Large intestine (tissue), 3 donors: ENCODE data around the gene LCOR. TPM values are rescaled to one million over a fixed set of nuclear protein-coding genes. Genes with fewer than 3 reads are reported as not detected.

ENCODE experiments used
- DNase-seq, 2 donors: peaks; one replicate each; pipeline versions ENCODE4 v3.0.0 to v3.0.0-alpha.2; 2013
- H3K27ac ChIP-seq: one replicate; pipeline ENCODE4 v1.5.1; 2013; ENCODE audit warnings: low read length
- H3K27me3 ChIP-seq: 2 replicates; pipeline ENCODE4 v1.6.1; 2013; ENCODE audit warnings: low read length; ENCODE audit not compliant: control insufficient read depth, insufficient read depth
- H3K36me3 ChIP-seq: 2 replicates; pipeline ENCODE4 v1.6.1; 2013; ENCODE audit warnings: low read length; ENCODE audit not compliant: control insufficient read depth, insufficient read depth
- H3K4me1 ChIP-seq: one replicate; pipeline ENCODE4 v1.6.1; 2013; ENCODE audit warnings: low read length; ENCODE audit not compliant: control insufficient read depth, insufficient read depth
- H3K4me3 ChIP-seq: one replicate; pipeline ENCODE4 v1.5.1; 2013; ENCODE audit warnings: low read length
- H3K9me3 ChIP-seq: one replicate; pipeline ENCODE4 v1.6.1; 2013; ENCODE audit warnings: mild to moderate bottlenecking, low read depth, low read length, moderate library complexity; ENCODE audit not compliant: control insufficient read depth
- WGBS: methylation state at CpG from one replicate; pipeline ENCODE4 v1.1.5; 2013; ENCODE audit warnings: low lambda C conversion rate; ENCODE audit not compliant: insufficient coverage; 5-methylcytosine and 5-hydroxymethylcytosine counted together
- polyA plus RNA-seq: library from polyadenylated mRNA; unstranded; fragments of 120-200 nt; gene quantifications from one replicate; pipeline ENCODE4 v1.2.1, GENCODE V29; 2013

The LCOR gene
- polyA plus RNA-seq, 1 donor: 46.1 TPM

DNA sequence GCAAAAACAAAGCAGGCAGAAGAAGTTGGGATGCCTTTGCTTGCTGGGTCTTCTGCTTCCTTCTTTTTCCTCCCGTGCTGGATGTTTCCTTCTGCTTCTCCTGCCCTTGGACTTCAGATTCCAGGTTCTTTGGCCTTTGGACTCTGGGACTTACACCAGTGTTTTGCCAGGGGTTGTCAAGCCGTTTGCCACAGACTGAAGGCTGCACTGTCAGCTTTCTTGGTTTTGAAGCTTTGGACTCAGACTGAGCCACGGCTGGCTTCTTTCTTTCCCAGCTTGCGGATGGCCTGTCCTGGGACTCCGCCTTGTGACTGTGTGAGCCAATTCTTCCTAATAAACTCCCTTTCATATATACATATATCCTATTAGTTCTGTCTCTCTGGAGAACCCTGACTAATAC lies 11.3 kb upstream of the LCOR start:
- H3K36me3 ChIP-seq: no peaks in the 10 kb centered on the region

DNA sequence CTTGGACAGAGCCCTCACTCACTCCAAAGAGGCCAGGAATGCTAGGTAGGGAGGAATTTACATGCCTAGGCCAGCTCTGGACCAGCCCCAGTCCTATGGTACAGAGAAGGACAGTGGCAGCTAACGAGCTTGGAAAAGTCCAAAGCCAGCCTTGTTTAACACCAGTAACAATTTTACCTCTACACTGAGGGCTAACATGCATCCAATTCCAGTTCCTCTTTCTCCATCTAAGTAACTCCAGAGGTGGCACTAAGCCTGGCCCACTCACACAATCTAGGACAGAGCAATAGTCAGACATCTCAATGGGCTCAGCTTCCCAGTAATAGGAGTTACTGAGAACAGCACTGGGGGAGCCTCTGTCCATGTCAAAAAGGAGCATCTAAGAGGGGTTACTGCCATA lies 5.7 kb upstream of the LCOR start:
- Histone ChIP-seq H3K36me3 (no peaks in the 10 kb centered on the region), H3K27ac (no peak overlapping the region), H3K9me3 (no peaks in the 10 kb centered on the region), H3K27me3 (no peaks in the 10 kb centered on the region), H3K4me3 (no peak overlapping the region), H3K4me1 (peaks cover 6% of the 10 kb centered on the region)
- no CpG with 5 or more reads among the region's 1 CpG for WGBS
- peak in 1 of 2 donors; percentile 38 for DNase-seq

More for the DNA sequence above, 11.3 kb upstream of the LCOR start:
- Histone ChIP-seq H3K27me3 (no peaks in the 10 kb centered on the region), H3K27ac (peak overlapping the region; percentile 76), H3K4me1 (peaks cover 13% of the 10 kb centered on the region), H3K9me3 (no peaks in the 10 kb centered on the region), H3K4me3 (no peak overlapping the region)
- no CpG with 5 or more reads among the region's 5 CpGs for WGBS
- peak; percentile 85 to 91 for DNase-seq

DNA sequence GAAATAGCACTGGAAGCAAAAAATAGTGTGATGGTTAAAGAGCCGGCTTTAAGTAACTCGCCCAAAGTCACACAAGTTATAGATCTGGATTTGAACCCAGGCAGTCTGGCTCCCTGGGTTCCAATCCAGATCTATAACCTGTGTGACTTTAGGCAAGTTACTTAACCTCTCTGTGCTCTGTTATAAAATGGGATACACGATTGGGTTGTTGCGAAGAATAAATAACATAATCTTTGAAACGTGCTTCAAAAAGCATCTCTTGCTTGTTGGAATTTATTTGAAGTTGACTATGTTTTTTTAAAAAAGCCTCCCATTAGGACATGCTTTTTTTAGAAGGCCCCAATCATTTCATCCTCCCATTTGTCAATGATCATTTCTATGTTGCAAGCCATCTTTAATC lies 3.5 kb upstream of the LCOR start:
- peaks cover 5% of the 10 kb centered on the region for H3K4me1 ChIP-seq
- 88% methylated on average over 1 of the region's 5 CpGs for WGBS
- H3K27me3 ChIP-seq: no peaks in the 10 kb centered on the region
- no peak overlapping the region for H3K27ac ChIP-seq
- H3K4me3 ChIP-seq: no peak overlapping the region
- DNase-seq: no peak
- H3K9me3 ChIP-seq: no peaks in the 10 kb centered on the region
- H3K36me3 ChIP-seq: no peaks in the 10 kb centered on the region

DNA sequence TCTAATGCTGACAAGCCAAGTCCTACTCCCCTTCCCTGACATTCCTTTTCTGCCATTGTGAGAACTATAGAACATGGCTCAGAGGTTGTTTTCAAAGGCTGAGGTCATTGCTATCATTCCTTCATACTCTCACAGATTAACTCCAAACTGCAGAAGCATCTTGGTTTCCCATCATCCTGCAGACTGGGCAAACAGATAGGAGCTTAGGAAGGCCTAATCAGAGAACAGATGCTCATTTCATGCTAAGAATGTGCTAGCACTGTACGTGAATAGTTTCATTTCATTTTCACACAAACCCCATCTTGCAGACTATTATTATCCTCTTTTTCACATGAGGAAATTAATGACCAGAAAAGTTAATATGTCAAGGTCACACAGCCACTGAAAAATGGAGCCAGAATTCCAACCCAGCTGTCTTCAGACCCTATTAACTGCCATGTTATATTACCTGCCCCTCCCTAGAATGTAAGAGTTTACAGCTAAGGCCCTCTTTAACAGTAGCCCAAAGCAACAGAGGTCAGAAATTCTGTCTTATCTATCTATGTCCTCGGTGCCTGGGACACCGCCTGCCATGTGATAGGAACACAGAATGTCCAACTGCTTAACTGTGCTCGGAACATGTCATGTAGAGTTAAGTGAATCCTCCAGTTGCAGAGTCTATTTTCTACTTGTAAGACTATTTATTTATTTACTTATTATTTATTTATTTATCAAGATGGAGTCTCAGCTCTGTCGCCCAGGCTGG lies 2.9 kb upstream of the LCOR start:
- Histone ChIP-seq H3K4me1 (peaks cover 5% of the 10 kb centered on the region), H3K9me3 (no peaks in the 10 kb centered on the region), H3K27ac (peak overlapping the region; percentile 8), H3K27me3 (no peaks in the 10 kb centered on the region), H3K4me3 (no peak overlapping the region), H3K36me3 (no peaks in the 10 kb centered on the region)
- 60% methylated on average over 1 of the region's 5 CpGs for WGBS
- peak in 1 of 2 donors; percentile 16 for DNase-seq

DNA sequence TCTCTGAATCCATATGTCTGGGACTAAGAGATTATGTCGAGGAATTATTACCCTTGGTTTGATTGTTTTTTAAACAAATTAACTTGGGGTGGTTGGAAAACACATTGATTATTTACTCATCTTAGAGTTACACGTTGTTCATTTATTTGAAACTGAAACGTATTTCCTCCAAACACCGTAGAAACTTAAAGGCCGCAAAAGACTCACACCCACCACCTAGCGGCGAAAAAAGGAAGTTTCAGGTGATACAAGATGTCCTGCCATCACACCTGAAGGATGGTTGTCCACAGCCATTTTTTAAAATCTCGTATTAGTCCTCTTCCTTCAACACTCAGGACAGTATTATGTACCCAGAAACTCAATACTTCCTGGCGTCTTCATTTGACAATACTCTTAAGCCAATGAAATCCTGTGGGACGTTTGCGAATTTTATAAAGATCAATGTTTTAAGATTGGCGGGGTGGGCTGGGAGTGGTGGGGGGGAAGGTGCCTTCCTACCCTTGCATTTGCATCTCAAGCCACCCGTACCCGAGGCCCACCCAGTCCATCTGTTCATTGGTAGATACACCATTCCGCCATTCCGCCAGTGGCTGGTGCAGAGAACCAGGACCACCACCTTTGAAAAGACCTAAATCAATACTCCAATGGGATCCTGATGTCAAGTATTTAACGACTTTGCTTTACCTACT lies 1.4 kb upstream of the LCOR start:
- no peaks in the 10 kb centered on the region for H3K9me3 ChIP-seq
- peak overlapping the region; percentile 95 for H3K27ac ChIP-seq
- WGBS: 0% methylated on average over 1 of the region's 17 CpGs
- DNase-seq: peak; percentile 68 to 79
- H3K4me1 ChIP-seq: peaks cover 17% of the 10 kb centered on the region
- H3K27me3 ChIP-seq: no peaks in the 10 kb centered on the region
- no peaks in the 10 kb centered on the region for H3K36me3 ChIP-seq
- no peak overlapping the region for H3K4me3 ChIP-seq

DNA sequence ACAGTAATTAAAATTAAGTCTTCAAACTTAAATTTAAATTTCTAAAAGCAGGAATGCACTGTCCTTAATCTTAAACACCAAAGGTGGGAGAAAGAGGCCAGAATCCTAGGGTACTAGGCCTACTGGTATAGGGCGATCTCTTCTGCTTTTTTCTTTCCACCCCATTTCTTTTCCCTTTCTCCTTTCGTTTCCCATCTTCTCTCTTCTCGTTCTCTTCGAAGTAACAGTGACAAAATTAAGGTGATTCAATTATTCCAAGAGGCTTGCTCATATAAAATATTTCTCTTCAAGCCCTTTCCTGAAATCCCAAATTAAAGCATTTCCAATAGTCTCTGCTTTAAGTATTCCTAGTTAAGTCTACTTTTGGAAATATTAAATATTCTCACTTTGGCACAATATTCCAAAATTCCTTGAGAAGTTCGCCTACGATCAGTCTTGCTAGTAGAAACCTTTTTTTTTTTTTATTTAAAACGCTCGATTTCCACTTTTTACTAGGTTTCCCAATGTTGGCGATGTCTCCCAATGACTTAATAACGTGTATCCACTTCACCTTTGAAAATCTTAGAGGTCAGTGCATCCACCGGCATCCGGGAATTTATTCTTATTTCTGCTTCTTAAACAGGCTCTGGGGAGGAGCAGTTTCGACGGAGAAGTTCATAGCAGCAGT lies 765 bp upstream of the LCOR start:
- peak overlapping the region; percentile 95 for H3K27ac ChIP-seq
- no peaks in the 10 kb centered on the region for H3K9me3 ChIP-seq
- H3K27me3 ChIP-seq: no peaks in the 10 kb centered on the region
- H3K36me3 ChIP-seq: no peaks in the 10 kb centered on the region
- H3K4me1 ChIP-seq: peaks cover 21% of the 10 kb centered on the region
- no peak for DNase-seq
- peak overlapping the region; percentile 59 for H3K4me3 ChIP-seq
- WGBS: 46% methylated on average over 7 of the region's 14 CpGs

DNA sequence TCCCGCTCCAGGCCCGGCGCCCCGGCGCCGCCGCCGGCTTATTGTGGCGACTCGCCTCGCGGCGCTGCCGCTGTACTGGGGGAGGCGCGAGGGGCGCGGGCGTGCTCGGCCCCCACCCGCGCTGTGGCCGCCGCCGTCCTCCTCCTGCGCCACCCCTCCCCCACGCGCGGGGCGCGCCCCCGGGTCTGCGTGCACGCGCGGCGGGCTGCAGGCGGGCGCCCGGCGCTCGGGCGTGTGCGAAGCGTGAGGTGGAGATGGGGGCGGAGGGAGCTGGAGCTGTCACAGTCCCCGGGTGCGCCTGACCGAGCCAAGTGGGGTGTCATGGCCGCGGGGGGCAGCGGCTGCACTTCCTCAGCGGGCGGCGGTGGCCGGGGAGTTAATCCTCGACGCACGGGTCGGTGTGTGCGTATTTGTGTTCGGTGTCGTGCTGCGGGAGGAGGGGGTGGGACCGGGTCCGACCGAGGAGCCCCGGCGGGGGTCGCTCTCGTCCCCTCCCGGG lies 672 bp downstream of the LCOR start:
- H3K36me3 ChIP-seq: peaks cover 4% of the 10 kb centered on the region
- no peaks in the 10 kb centered on the region for H3K9me3 ChIP-seq
- H3K4me1 ChIP-seq: peaks cover 21% of the 10 kb centered on the region
- no peaks in the 10 kb centered on the region for H3K27me3 ChIP-seq
- H3K4me3 ChIP-seq: peak overlapping the region; percentile 46
- WGBS: no CpG with 5 or more reads among the region's 72 CpGs
- H3K27ac ChIP-seq: peak overlapping the region; percentile 64
- peak; percentile 86 to 94 for DNase-seq

DNA sequence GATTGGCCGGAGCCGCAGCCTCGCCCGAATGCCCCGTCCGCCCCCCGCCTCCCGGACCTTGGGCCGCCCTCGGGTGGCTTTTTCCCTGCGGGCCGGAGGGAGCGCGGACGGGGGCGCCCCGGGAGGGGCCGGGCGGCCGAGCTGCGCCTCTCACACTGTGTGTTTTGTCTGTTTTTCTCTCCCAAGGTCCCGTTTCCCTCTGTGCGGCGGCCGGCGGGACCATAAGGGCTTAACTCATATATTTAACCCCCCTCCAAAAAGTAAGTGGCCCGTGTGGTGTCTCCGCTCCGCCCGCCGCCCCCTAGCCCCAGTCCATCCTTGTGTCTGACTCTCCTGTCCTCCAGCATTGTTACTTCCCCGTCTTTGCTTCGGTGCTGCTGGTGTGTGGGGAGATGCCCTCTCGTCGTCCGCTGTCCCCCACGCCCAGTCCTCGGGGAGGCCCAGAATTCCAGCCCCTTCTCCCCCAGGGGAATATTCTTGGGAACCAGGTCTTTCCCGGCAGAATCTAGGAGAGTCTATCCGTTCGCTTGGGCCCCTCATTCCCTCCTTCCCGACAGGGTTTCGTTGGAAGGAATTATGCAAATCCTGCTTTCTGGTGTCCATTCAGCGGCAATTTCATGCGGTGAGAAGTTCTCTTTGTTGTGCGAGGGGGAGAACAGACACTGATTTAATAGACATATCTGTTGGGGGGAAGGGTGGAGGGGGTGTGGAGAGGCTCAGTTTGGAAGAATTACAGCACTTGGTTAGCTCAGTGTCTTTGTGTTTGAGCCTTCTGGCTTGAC lies 1.3 kb downstream of the LCOR start:
- H3K27ac ChIP-seq: peak overlapping the region; percentile 64

DNA sequence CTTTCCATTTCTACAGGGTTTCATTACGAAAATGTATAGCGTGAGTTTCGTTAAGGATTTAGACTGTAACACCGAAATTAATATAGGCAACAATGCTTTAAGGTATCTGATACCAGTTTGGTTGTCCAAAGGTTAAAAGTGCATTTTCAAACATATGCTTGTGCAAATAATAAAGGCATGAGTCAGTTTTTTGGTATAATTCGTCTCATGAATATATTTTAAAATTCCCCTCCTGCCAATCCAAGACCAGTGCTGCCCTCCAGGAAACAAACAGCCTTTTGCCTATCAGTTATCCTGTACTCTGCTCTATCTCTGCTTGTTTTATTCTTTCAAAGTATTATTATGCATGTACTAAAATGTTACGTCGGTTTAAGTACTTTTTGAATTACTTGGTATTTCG lies 2.0 kb downstream of the LCOR start:
- no peaks in the 10 kb centered on the region for H3K27me3 ChIP-seq

More for the DNA sequence above, 1.3 kb downstream of the LCOR start:
- Histone ChIP-seq H3K4me1 (peaks cover 21% of the 10 kb centered on the region), H3K9me3 (no peaks in the 10 kb centered on the region), H3K36me3 (peaks cover 4% of the 10 kb centered on the region), H3K4me3 (peak overlapping the region; percentile 46), H3K27me3 (no peaks in the 10 kb centered on the region)
- WGBS: no CpG with 5 or more reads among the region's 46 CpGs
- DNase-seq: peak in 1 of 2 donors; percentile 59

DNA sequence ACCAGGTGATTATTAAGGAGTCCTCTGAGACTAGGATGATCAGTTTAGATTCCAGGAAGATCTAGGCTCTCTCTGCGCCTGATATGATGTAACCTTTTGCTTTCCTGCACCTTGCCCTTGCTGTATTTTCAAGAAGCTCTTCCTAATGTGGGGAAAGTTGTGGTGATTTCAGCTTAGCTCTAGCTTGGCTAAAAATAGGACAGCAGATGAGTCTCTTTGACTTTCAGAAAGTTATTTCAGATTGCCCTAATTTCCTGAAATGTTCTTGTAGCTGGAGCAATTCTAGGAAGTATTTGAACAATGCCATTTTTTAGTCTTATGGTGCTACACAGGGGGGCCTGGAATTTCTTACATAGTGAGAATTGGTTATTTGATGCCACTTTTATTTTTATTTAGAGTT lies 3.8 kb downstream of the LCOR start:
- peaks cover 21% of the 10 kb centered on the region for H3K4me1 ChIP-seq
- no peaks in the 10 kb centered on the region for H3K27me3 ChIP-seq
- H3K9me3 ChIP-seq: no peaks in the 10 kb centered on the region
- H3K4me3 ChIP-seq: no peak overlapping the region
- peak overlapping the region; percentile 64 for H3K27ac ChIP-seq
- peaks cover 4% of the 10 kb centered on the region for H3K36me3 ChIP-seq
- WGBS: no CpG with 5 or more reads among the region's 1 CpG
- peak; percentile 44 to 60 for DNase-seq

More for the DNA sequence above, 2.0 kb downstream of the LCOR start:
- DNase-seq: peak in 1 of 2 donors; percentile 45
- Histone ChIP-seq H3K27ac (peak overlapping the region; percentile 64), H3K36me3 (peaks cover 4% of the 10 kb centered on the region), H3K4me3 (peak overlapping the region; percentile 46), H3K4me1 (peaks cover 21% of the 10 kb centered on the region), H3K9me3 (no peaks in the 10 kb centered on the region)
- WGBS: 6% methylated on average over 5 of the region's 8 CpGs
